GM23338 (cell line): ENCODE measurements around the gene RAD51B.

Experiments used
- JUNB ChIP-seq: IDR thresholded peaks from one replicate; pipeline ENCODE4 v1.6.1; 2016; ENCODE audit warnings: antibody characterized with exemption; ENCODE audit not compliant: unreplicated experiment
- POLR2AphosphoS5 ChIP-seq: IDR thresholded peaks from 2 replicates; pipeline ENCODE4 v1.6.1; 2016; ENCODE audit warnings: antibody characterized with exemption, low read depth
- REST ChIP-seq: IDR thresholded peaks from one replicate; pipeline ENCODE4 v1.6.1; 2018; ENCODE audit warnings: antibody characterized with exemption; ENCODE audit not compliant: unreplicated experiment
- TF ChIP-seq, protein P1 (sequence below), 2 experiments: fragments of 200-600 bp in 1 of 2; sonication (generic) in 1 of 2; conservative IDR thresholded peaks; 2 replicates each; pipeline versions ENCODE4 v1.5.1 to v1.6.1; 2016 to 2017; ENCODE audit warnings: antibody characterized with exemption in 2 of 2, low read depth in 2 of 2, mild to moderate bottlenecking in 2 of 2, moderate library complexity in 1 of 2

DNA sequence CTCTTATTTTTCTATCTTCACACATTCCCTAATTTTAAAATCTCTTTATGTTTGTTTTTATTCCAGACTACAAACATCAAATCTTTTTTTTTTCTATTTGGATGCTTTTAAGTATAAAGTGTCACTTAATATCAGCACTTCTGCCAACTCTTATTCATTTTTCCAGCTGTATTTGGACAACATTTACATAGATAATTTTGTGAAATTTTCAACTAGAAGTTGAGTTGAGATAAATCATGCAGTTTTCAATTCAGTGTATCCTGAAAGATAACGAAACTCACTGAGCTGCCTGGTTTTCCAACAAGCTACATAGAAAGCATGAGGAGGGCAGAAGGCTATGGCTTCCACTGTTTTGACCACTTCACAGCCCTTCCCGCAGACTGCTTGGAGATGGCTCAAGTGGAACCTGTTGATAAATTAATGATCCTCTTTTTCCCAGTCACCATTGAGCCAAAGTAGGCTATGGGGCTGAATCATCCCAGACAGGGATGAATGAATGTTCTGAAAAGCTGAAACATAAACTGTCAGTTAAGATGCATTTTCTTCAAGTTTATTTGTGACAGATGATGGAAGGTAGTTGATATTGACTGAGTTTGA, 213.9 kb downstream of the RAD51B start:
- TF ChIP-seq, protein P1, sequence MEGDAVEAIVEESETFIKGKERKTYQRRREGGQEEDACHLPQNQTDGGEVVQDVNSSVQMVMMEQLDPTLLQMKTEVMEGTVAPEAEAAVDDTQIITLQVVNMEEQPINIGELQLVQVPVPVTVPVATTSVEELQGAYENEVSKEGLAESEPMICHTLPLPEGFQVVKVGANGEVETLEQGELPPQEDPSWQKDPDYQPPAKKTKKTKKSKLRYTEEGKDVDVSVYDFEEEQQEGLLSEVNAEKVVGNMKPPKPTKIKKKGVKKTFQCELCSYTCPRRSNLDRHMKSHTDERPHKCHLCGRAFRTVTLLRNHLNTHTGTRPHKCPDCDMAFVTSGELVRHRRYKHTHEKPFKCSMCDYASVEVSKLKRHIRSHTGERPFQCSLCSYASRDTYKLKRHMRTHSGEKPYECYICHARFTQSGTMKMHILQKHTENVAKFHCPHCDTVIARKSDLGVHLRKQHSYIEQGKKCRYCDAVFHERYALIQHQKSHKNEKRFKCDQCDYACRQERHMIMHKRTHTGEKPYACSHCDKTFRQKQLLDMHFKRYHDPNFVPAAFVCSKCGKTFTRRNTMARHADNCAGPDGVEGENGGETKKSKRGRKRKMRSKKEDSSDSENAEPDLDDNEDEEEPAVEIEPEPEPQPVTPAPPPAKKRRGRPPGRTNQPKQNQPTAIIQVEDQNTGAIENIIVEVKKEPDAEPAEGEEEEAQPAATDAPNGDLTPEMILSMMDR (conservative IDR thresholded peaks at IDR 0.05; ENCODE audit: low read depth in 2 of 2) = no peak
- TF ChIP-seq REST (no peak), POLR2AphosphoS5 (no peak), JUNB (no peak)
